OCI-LY7 (cell line): ENCODE data around the gene ARID5A.

ENCODE experiments used
- EZH2phosphoT487 ChIP-seq: fragments of 200-600 bp; sonication (generic); IDR thresholded peaks from 2 replicates; pipeline ENCODE4 v1.6.1; 2018; ENCODE audit warnings: low read depth, borderline replicate concordance, mild to moderate bottlenecking, mixed run types, antibody characterized with exemption, low read length, moderate library complexity, mixed read lengths
- TF ChIP-seq, protein P1 (sequence below): fragments of 200-600 bp; sonication (generic); conservative IDR thresholded peaks from 2 replicates; pipeline ENCODE4 v1.5.1; 2014; ENCODE audit warnings: mild to moderate bottlenecking, antibody characterized with exemption, low read length, moderate library complexity, mixed read lengths

DNA sequence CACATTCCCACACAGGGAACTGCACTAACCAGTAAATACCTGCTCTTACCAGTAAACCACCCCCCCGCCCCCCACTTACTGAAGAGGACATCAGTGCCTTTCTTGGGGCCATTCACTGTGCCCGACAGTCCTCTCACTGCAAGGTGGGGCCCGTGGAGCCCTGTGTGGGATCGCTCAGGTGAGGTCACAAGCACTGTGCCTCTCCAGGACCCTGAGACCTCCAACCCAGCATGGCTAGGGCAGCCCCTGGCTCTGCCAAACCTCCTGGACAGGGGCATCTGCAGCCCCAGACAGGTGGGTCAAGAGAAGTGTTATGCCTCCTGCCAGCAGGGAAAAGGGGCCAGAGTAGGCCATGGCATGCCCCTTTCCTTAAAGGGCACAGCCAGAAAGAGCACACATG is 24.7 kb upstream of the ARID5A start:
- TF ChIP-seq, protein P1, sequence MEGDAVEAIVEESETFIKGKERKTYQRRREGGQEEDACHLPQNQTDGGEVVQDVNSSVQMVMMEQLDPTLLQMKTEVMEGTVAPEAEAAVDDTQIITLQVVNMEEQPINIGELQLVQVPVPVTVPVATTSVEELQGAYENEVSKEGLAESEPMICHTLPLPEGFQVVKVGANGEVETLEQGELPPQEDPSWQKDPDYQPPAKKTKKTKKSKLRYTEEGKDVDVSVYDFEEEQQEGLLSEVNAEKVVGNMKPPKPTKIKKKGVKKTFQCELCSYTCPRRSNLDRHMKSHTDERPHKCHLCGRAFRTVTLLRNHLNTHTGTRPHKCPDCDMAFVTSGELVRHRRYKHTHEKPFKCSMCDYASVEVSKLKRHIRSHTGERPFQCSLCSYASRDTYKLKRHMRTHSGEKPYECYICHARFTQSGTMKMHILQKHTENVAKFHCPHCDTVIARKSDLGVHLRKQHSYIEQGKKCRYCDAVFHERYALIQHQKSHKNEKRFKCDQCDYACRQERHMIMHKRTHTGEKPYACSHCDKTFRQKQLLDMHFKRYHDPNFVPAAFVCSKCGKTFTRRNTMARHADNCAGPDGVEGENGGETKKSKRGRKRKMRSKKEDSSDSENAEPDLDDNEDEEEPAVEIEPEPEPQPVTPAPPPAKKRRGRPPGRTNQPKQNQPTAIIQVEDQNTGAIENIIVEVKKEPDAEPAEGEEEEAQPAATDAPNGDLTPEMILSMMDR, result no peak
- no peak for TF ChIP-seq EZH2phosphoT487
